Measurements from ENCODE around the gene NSD1. TPM values are rescaled to one million over a fixed set of nuclear protein-coding genes. Genes with fewer than 3 reads are reported as not detected.

Gene NSD1
- total and polyA plus RNA-seq, 10 of the 15 experiments (the other 5 are each of a cell fraction or from before 2014, with no cell fraction given) = 7.0 to 57.9 (median 30.4) TPM

DNA sequence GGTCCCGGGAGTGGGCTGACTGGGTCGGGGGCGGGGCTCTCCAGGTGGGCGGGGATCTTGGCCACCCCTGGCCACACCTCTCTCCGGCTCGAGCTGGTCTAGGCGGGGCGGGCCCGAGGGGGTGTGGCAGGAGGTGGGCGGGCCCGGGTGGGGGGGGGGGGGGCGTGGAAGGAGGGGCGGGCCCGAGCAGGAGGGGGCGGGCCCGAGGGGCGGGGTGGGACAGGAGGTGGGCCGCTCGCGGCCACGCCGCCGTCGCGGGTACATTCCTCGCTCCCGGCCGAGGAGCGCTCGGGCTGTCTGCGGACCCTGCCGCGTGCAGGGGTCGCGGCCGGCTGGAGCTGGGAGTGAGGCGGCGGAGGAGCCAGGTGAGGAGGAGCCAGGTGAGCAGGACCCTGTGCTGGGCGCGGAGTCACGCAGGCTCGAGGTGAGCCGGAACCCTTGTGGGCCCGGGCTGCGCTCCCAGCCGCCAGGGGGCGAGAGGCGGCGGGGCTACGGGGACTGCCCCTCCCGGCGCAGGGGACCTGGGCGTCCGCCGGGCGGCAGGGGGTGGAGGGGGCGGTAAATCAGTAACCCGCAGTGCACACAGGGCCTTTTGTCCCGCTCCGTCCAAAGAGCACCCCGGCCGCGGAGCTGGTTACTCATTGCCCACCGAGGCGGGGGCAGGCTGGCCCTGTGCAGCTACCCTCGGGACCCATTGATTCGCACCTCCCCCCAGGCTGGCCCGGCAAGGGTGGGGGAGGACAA is 46.7 kb upstream of the NSD1 start, which contains the start of gene FGFR4 (continued):
- TF ChIP-seq, protein P1, sequence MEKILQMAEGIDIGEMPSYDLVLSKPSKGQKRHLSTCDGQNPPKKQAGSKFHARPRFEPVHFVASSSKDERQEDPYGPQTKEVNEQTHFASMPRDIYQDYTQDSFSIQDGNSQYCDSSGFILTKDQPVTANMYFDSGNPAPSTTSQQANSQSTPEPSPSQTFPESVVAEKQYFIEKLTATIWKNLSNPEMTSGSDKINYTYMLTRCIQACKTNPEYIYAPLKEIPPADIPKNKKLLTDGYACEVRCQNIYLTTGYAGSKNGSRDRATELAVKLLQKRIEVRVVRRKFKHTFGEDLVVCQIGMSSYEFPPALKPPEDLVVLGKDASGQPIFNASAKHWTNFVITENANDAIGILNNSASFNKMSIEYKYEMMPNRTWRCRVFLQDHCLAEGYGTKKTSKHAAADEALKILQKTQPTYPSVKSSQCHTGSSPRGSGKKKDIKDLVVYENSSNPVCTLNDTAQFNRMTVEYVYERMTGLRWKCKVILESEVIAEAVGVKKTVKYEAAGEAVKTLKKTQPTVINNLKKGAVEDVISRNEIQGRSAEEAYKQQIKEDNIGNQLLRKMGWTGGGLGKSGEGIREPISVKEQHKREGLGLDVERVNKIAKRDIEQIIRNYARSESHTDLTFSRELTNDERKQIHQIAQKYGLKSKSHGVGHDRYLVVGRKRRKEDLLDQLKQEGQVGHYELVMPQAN (conservative IDR thresholded peaks at IDR 0.05) = no peak
- no peak for TF ChIP-seq IRF4 (IDR thresholded peaks at IDR 0.05; ENCODE audit: low read depth, low read length)
- no peak for TF ChIP-seq EED (IDR thresholded peaks at IDR 0.05; ENCODE audit: low read depth)
- TF ChIP-seq BCL11A (IDR thresholded peaks at IDR 0.05; ENCODE audit: low read depth, low read length) = no peak
- TF ChIP-seq JUND (IDR thresholded peaks at IDR 0.05; ENCODE audit: low read depth, low read length) = no peak
- 0 out of 2 replicates have a peak, but pooled peaks have one; percentile 31 for TF ChIP-seq BACH1 (IDR thresholded peaks at IDR 0.05; ENCODE audit: borderline replicate concordance)
- TF ChIP-seq NRF1 (conservative IDR thresholded peaks at IDR 0.05; ENCODE audit: low read depth, low read length) = no peak
- no peak for TF ChIP-seq CHD1 (IDR thresholded peaks at IDR 0.05; ENCODE audit: low read depth, low read length)
- TF ChIP-seq DPF2 (IDR thresholded peaks at IDR 0.05) = peak; percentile 51; the same call in 1 of the 2 replicates
- TF ChIP-seq SMARCA5 (IDR thresholded peaks at IDR 0.05) = peak; percentile 53; the same call in 1 of the 2 replicates
- TF ChIP-seq ZNF622 (IDR thresholded peaks at IDR 0.05) = no peak
- no peak for TF ChIP-seq TARDBP (IDR thresholded peaks at IDR 0.05; ENCODE audit: borderline replicate concordance)
- no peak for TF ChIP-seq LARP7 (IDR thresholded peaks at IDR 0.05)
- TF ChIP-seq ZNF217 (IDR thresholded peaks at IDR 0.05) = no peak
- TF ChIP-seq, protein P2, sequence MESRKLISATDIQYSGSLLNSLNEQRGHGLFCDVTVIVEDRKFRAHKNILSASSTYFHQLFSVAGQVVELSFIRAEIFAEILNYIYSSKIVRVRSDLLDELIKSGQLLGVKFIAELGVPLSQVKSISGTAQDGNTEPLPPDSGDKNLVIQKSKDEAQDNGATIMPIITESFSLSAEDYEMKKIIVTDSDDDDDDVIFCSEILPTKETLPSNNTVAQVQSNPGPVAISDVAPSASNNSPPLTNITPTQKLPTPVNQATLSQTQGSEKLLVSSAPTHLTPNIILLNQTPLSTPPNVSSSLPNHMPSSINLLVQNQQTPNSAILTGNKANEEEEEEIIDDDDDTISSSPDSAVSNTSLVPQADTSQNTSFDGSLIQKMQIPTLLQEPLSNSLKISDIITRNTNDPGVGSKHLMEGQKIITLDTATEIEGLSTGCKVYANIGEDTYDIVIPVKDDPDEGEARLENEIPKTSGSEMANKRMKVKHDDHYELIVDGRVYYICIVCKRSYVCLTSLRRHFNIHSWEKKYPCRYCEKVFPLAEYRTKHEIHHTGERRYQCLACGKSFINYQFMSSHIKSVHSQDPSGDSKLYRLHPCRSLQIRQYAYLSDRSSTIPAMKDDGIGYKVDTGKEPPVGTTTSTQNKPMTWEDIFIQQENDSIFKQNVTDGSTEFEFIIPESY (IDR thresholded peaks at IDR 0.05) = peak; percentile 82; the same call in 1 of the 2 replicates
- TF ChIP-seq, protein P3, sequence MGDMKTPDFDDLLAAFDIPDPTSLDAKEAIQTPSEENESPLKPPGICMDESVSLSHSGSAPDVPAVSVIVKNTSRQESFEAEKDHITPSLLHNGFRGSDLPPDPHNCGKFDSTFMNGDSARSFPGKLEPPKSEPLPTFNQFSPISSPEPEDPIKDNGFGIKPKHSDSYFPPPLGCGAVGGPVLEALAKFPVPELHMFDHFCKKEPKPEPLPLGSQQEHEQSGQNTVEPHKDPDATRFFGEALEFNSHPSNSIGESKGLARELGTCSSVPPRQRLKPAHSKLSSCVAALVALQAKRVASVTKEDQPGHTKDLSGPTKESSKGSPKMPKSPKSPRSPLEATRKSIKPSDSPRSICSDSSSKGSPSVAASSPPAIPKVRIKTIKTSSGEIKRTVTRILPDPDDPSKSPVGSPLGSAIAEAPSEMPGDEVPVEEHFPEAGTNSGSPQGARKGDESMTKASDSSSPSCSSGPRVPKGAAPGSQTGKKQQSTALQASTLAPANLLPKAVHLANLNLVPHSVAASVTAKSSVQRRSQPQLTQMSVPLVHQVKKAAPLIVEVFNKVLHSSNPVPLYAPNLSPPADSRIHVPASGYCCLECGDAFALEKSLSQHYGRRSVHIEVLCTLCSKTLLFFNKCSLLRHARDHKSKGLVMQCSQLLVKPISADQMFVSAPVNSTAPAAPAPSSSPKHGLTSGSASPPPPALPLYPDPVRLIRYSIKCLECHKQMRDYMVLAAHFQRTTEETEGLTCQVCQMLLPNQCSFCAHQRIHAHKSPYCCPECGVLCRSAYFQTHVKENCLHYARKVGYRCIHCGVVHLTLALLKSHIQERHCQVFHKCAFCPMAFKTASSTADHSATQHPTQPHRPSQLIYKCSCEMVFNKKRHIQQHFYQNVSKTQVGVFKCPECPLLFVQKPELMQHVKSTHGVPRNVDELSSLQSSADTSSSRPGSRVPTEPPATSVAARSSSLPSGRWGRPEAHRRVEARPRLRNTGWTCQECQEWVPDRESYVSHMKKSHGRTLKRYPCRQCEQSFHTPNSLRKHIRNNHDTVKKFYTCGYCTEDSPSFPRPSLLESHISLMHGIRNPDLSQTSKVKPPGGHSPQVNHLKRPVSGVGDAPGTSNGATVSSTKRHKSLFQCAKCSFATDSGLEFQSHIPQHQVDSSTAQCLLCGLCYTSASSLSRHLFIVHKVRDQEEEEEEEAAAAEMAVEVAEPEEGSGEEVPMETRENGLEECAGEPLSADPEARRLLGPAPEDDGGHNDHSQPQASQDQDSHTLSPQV (IDR thresholded peaks at IDR 0.05) = no peak
- peak; percentile 36; the same call in 1 of the 2 replicates for TF ChIP-seq NR2F1 (conservative IDR thresholded peaks at IDR 0.05)
- no peak for TF ChIP-seq MYB (IDR thresholded peaks at IDR 0.05; ENCODE audit: borderline replicate concordance, low read depth, low read length)
- TF ChIP-seq, protein P4, sequence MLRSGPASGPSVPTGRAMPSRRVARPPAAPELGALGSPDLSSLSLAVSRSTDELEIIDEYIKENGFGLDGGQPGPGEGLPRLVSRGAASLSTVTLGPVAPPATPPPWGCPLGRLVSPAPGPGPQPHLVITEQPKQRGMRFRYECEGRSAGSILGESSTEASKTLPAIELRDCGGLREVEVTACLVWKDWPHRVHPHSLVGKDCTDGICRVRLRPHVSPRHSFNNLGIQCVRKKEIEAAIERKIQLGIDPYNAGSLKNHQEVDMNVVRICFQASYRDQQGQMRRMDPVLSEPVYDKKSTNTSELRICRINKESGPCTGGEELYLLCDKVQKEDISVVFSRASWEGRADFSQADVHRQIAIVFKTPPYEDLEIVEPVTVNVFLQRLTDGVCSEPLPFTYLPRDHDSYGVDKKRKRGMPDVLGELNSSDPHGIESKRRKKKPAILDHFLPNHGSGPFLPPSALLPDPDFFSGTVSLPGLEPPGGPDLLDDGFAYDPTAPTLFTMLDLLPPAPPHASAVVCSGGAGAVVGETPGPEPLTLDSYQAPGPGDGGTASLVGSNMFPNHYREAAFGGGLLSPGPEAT (IDR thresholded peaks at IDR 0.05; ENCODE audit: low read depth) = no peak
- no peak for TF ChIP-seq CHD4 (IDR thresholded peaks at IDR 0.05)
- no peak for TF ChIP-seq ESRRA (IDR thresholded peaks at IDR 0.05; ENCODE audit: low read length)
- TF ChIP-seq TAF1 (IDR thresholded peaks at IDR 0.05; ENCODE audit: borderline replicate concordance, low read depth, low read length) = no peak
- 0 out of 2 replicates have a peak, but pooled peaks have one; percentile 44 for TF ChIP-seq GATAD2B (conservative IDR thresholded peaks at IDR 0.05; ENCODE audit: low read depth)
